H1 (cell line): ENCODE results near the gene PAAF1. TPM values are rescaled to one million over a fixed set of nuclear protein-coding genes. Genes with fewer than 3 reads are reported as not detected.

Source experiments
- CTCF ChIA-PET: fragments of 300-600 bp; sonication (Branson Sonifier 250); formaldehyde crosslinking; loops from one replicate; lab custom pipeline; 2021; ENCODE audit not compliant: partially characterized antibody; lab: Charles Lee
- POLR2A ChIA-PET: fragments of 300-600 bp; sonication (Branson Sonifier 250); formaldehyde crosslinking; loops from one replicate; lab custom pipeline; 2021; ENCODE audit warnings: inconsistent platforms; ENCODE audit not compliant: partially characterized antibody; lab: Charles Lee
- DNase-seq, 2 experiments: peaks; one replicate each; pipeline versions ENCODE4 v3.0.0 to v3.0.0-alpha.2; 2010 to 2022; ENCODE audit warnings: low spot score in 2 of 2, low read depth in 1 of 2, mixed read lengths in 1 of 2
- FAIRE-seq: peaks from 2 replicates; lab custom pipeline; 2011; peaks lifted over from hg19 to GRCh38; lab: Jason Lieb, UNC
- H2AFZ ChIP-seq: 2 replicates; pipeline ENCODE4 v1.8.1; 2012; ENCODE audit warnings: low read length, inconsistent platforms
- H2AK5ac ChIP-seq: 2 replicates; pipeline ENCODE4 v1.6.1; 2013; ENCODE audit warnings: low read depth, low read length
- H2BK120ac ChIP-seq: replicated peaks from 2 replicates; pipeline ENCODE3; 2013; ENCODE audit warnings: low read depth, low read length, inconsistent platforms
- H2BK12ac ChIP-seq: 2 replicates; pipeline ENCODE4 v1.6.1; 2013; ENCODE audit warnings: low read depth, low read length
- H2BK15ac ChIP-seq: 2 replicates; pipeline ENCODE4 v1.6.1; 2013; ENCODE audit warnings: low read length
- H2BK20ac ChIP-seq: 2 replicates; pipeline ENCODE4 v1.6.1; 2013; ENCODE audit warnings: low read length
- H2BK5ac ChIP-seq: 2 replicates; pipeline ENCODE4 v1.6.1; 2013; ENCODE audit warnings: low read depth, low read length
- H3K14ac ChIP-seq: 2 replicates; pipeline ENCODE4 v1.6.1; 2013; ENCODE audit warnings: inconsistent platforms; ENCODE audit not compliant: insufficient read length
- H3K18ac ChIP-seq: 2 replicates; pipeline ENCODE4 v1.6.1; 2013; ENCODE audit warnings: low read length; ENCODE audit errors: extremely low read depth
- H3K23ac ChIP-seq: 2 replicates; pipeline ENCODE4 v1.6.1; 2013; ENCODE audit warnings: inconsistent platforms; ENCODE audit not compliant: insufficient read length
- H3K23me2 ChIP-seq: 2 replicates; pipeline ENCODE4 v1.6.1; 2013; ENCODE audit warnings: low read depth, low read length
- H3K27ac ChIP-seq: 2 replicates; pipeline ENCODE4 v1.6.1; 2011; ENCODE audit warnings: low read depth, low read length, inconsistent platforms
- H3K27me3 ChIP-seq, 4 experiments: replicated peaks in 1 of 4; 1 replicate in 1 of 4; 2 replicates in 3 of 4; pipeline versions ENCODE4 v1.6.1 to v1.8.1; 2011 to 2013; ENCODE audit warnings: low read length in 3 of 4, mild to moderate bottlenecking in 3 of 4, inconsistent platforms in 2 of 4, mixed read lengths in 2 of 4, moderate library complexity in 1 of 4; ENCODE audit not compliant: control insufficient read depth in 3 of 4, insufficient read depth in 3 of 4; ENCODE audit errors: extremely low read depth in 1 of 4
- H3K36me3 ChIP-seq, 4 experiments: 2 replicates each; pipeline versions ENCODE4 v1.6.1 to v1.8.1; 2011 to 2013; ENCODE audit warnings: mild to moderate bottlenecking in 4 of 4, low read length in 3 of 4, moderate library complexity in 2 of 4, control low read depth in 1 of 4, inconsistent platforms in 1 of 4; ENCODE audit not compliant: insufficient read depth in 4 of 4, control insufficient read depth in 2 of 4
- H3K4ac ChIP-seq: replicated peaks from 2 replicates; pipeline ENCODE3; 2013; ENCODE audit warnings: low read length, low read depth, mixed read lengths, inconsistent platforms; ENCODE audit not compliant: insufficient read length
- H3K4me1 ChIP-seq, 4 experiments: replicated peaks in 1 of 4; 1 replicate in 1 of 4; 2 replicates in 3 of 4; pipeline versions ENCODE4 v1.6.1 to v1.8.1; 2011 to 2013; ENCODE audit warnings: low read length in 3 of 4, inconsistent platforms in 2 of 4, mixed read lengths in 1 of 4; ENCODE audit not compliant: insufficient read depth in 4 of 4, control insufficient read depth in 3 of 4
- H3K4me2 ChIP-seq, 2 experiments: 2 replicates each; pipeline versions ENCODE4 v1.6.1 to v1.8.1; 2011 to 2013; ENCODE audit warnings: low read depth in 2 of 2, low read length in 2 of 2, control low read depth in 1 of 2, inconsistent platforms in 1 of 2, mild to moderate bottlenecking in 1 of 2; ENCODE audit not compliant: insufficient read depth in 1 of 2
- H3K4me3 ChIP-seq, 4 experiments: fragments of 200-600, 300-600 bp in 1 of 4; sonication (generic), shearing (Covaris generic), sonication (Bioruptor Twin) in 1 of 4; 2 replicates each; pipeline versions ENCODE4 v1.5.1 to v1.8.1; 2011 to 2016; ENCODE audit warnings: low read length in 4 of 4, low read depth in 3 of 4, control low read depth in 2 of 4, inconsistent platforms in 2 of 4, mild to moderate bottlenecking in 2 of 4, mixed read lengths in 1 of 4, moderate library complexity in 1 of 4; ENCODE audit not compliant: insufficient read depth in 2 of 4; ENCODE audit errors: extremely low read depth in 1 of 4
- H3K56ac ChIP-seq: replicated peaks from 2 replicates; pipeline ENCODE3; 2013; ENCODE audit warnings: low read depth, mild to moderate bottlenecking, mixed read lengths, low read length, inconsistent platforms; ENCODE audit not compliant: insufficient read length
- H3K79me1 ChIP-seq: 2 replicates; pipeline ENCODE4 v1.6.1; 2013; ENCODE audit warnings: low read depth, low read length, control low read depth
- H3K79me2 ChIP-seq, 2 experiments: 2 replicates each; pipeline versions ENCODE4 v1.6.1 to v1.8.1; 2012 to 2013; ENCODE audit warnings: low read length in 2 of 2, mild to moderate bottlenecking in 2 of 2, inconsistent platforms in 1 of 2; ENCODE audit not compliant: insufficient read depth in 2 of 2, control insufficient read depth in 1 of 2
- H3K9ac ChIP-seq, 4 experiments: replicated peaks in 1 of 4; 1 replicate in 1 of 4; 2 replicates in 3 of 4; pipeline versions ENCODE4 v1.6.1 to v1.8.1; 2011 to 2013; ENCODE audit warnings: low read depth in 3 of 4, low read length in 3 of 4, control low read depth in 2 of 4, mild to moderate bottlenecking in 2 of 4, moderate library complexity in 2 of 4, inconsistent platforms in 1 of 4; ENCODE audit errors: extremely low read depth in 1 of 4
- H3K9me3 ChIP-seq, 2 experiments: 2 replicates each; pipeline versions ENCODE4 v1.6.1 to v1.8.1; 2012 to 2013; ENCODE audit warnings: mild to moderate bottlenecking in 2 of 2, moderate library complexity in 2 of 2, control low read depth in 1 of 2, inconsistent platforms in 1 of 2, low read depth in 1 of 2, low read length in 1 of 2, mixed read lengths in 1 of 2; ENCODE audit not compliant: insufficient read depth in 2 of 2
- H4K20me1 ChIP-seq, 2 experiments: replicated peaks in 1 of 2; 2 replicates each; pipeline versions ENCODE3 to v1.8.1; 2011 to 2013; ENCODE audit warnings: inconsistent platforms in 2 of 2, low read length in 2 of 2, mild to moderate bottlenecking in 1 of 2; ENCODE audit not compliant: insufficient read depth in 2 of 2, control insufficient read depth in 1 of 2
- H4K5ac ChIP-seq: 2 replicates; pipeline ENCODE4 v1.6.1; 2013; ENCODE audit warnings: low read length, low read depth, mixed read lengths, inconsistent platforms; ENCODE audit not compliant: insufficient read length
- H4K8ac ChIP-seq: 2 replicates; pipeline ENCODE4 v1.8.0; 2013; ENCODE audit warnings: mild to moderate bottlenecking, moderate library complexity, low read length, inconsistent platforms; ENCODE audit not compliant: insufficient read depth; ENCODE audit errors: extremely low read depth
- H4K91ac ChIP-seq: replicated peaks from 2 replicates; pipeline ENCODE3; 2013; ENCODE audit warnings: low read length, mixed read lengths, inconsistent platforms; ENCODE audit not compliant: insufficient read length
- BRCA1 ChIP-seq: IDR thresholded peaks from 2 replicates; pipeline ENCODE4 v1.6.1; 2012; ENCODE audit warnings: low read depth, low read length, improper control_type of control experiment
- EGR1 ChIP-seq: IDR thresholded peaks from 2 replicates; pipeline ENCODE4 v1.6.1; 2011; ENCODE audit warnings: low read depth, low read length, borderline replicate concordance
- EP300 ChIP-seq, 2 experiments: IDR thresholded peaks; 1 replicate in 1 of 2; 2 replicates in 1 of 2; pipeline ENCODE4 v1.6.1; 2011 to 2012; ENCODE audit warnings: low read depth in 2 of 2, low read length in 2 of 2, mild to moderate bottlenecking in 2 of 2, borderline replicate concordance in 1 of 2, inconsistent platforms in 1 of 2, moderate library complexity in 1 of 2
- EZH2 ChIP-seq: fragments of 200-600 bp; sonication (generic); IDR thresholded peaks from 2 replicates; pipeline ENCODE4 v1.7.1; 2012; ENCODE audit warnings: low read depth, mild to moderate bottlenecking, moderate library complexity, low read length, inconsistent platforms; ENCODE audit not compliant: severe bottlenecking
- HDAC6 ChIP-seq: IDR thresholded peaks from one replicate; pipeline ENCODE4 v1.7.1; 2012; ENCODE audit warnings: low read depth, mild to moderate bottlenecking, inconsistent platforms, low read length, moderate library complexity
- KDM4A ChIP-seq: IDR thresholded peaks from one replicate; pipeline ENCODE4 v1.7.1; 2012; ENCODE audit warnings: low read depth, mild to moderate bottlenecking, moderate library complexity, low read length, inconsistent platforms; ENCODE audit not compliant: severe bottlenecking
- KDM5A ChIP-seq: fragments of 200-600 bp; IDR thresholded peaks from 2 replicates; pipeline ENCODE4 v1.7.1; 2012; ENCODE audit warnings: mild to moderate bottlenecking, low read length, inconsistent platforms, mixed read lengths
- PHF8 ChIP-seq: fragments of 200-600 bp; sonication (generic); conservative IDR thresholded peaks from 2 replicates; pipeline ENCODE4 v1.7.1; 2012; ENCODE audit warnings: low read depth, mild to moderate bottlenecking, inconsistent platforms, low read length, moderate library complexity
- POU5F1 ChIP-seq: IDR thresholded peaks from 2 replicates; pipeline ENCODE4 v1.6.1; 2011; ENCODE audit warnings: low read depth, mild to moderate bottlenecking, low read length, moderate library complexity
- RAD21 ChIP-seq, 2 experiments: IDR thresholded peaks in 1 of 2; conservative IDR thresholded peaks in 1 of 2; 2 replicates each; pipeline ENCODE4 v1.6.1; 2011; ENCODE audit warnings: low read depth in 2 of 2, low read length in 2 of 2, improper control_type of control experiment in 1 of 2, inconsistent platforms in 1 of 2, mild to moderate bottlenecking in 1 of 2, moderate library complexity in 1 of 2
- SIRT6 ChIP-seq: IDR thresholded peaks from one replicate; pipeline ENCODE4 v1.7.1; 2012; ENCODE audit warnings: low read length, inconsistent platforms
- SIX5 ChIP-seq: IDR thresholded peaks from 2 replicates; pipeline ENCODE4 v1.6.1; 2011; ENCODE audit warnings: mild to moderate bottlenecking, low read depth, low read length
- YY1 ChIP-seq: IDR thresholded peaks from 2 replicates; pipeline ENCODE4 v1.6.1; 2011; ENCODE audit warnings: low read depth, mild to moderate bottlenecking, low read length
- WGBS, 2 experiments: shearing (Covaris generic) in 1 of 2; methylation state at CpG; one replicate each; pipeline versions ENCODE4 v1.1.6 to v1.1.7; 2013 to 2015; ENCODE audit warnings: low lambda C conversion rate in 2 of 2, mixed read lengths in 2 of 2, inconsistent platforms in 1 of 2, low coverage in 1 of 2, missing lambda C conversion rate in 1 of 2; ENCODE audit not compliant: insufficient replicate concordance in 2 of 2, insufficient coverage in 1 of 2, insufficient read length in 1 of 2; ENCODE audit errors: extremely low coverage in 1 of 2, missing lambda C conversion rate in 1 of 2; 5-methylcytosine and 5-hydroxymethylcytosine counted together
- polyA plus RNA-seq, 7 experiments: library from polyadenylated mRNA; depleted of rRNA in 3 of 7; stranded (reverse) in 5 of 7; unstranded in 2 of 7; fragments of >200 nt in 5 of 7; fragments of 200-250 nt in 2 of 7; gene quantifications; 1 replicate in 5 of 7; 2 replicates in 1 of 7; 4 replicates in 1 of 7; pipeline versions ENCODE4 v1.2.1 to v1.2.3, GENCODE V29; 2011 to 2013; ENCODE audit warnings: missing spikeins in 2 of 7, mixed read lengths in 2 of 7
- total RNA-seq: library from RNA; stranded (reverse); fragmentation: NEBNext Ultra II Directional; extraction: Animal tissue kit (Norgen Biotek cat#: 25700); gene quantifications from 2 replicates; pipeline ENCODE4 v1.2.1, GENCODE V29; 2021

The PAAF1 gene
- total and polyA plus RNA-seq, 2 of the 8 experiments (the other 6 are each of a cell fraction or from before 2014, with no cell fraction given), result 24.4 to 28.8 TPM

GRCh38 chr11:73851046-73851764 lies 25.6 kb upstream of the PAAF1 start:
- Histone ChIP-seq H3K4me2 (no peak overlapping the region), H3K18ac (no peak overlapping the region), H3K56ac (no peak overlapping the region), H3K4me1 (peaks cover 0 to 5% (median 4%) of the 10 kb centered on the region in 4 experiments; a peak in 3 of 7 replicates), H3K4me3 (no peak overlapping the region), H2AK5ac (no peak overlapping the region), H2AFZ (no peak overlapping the region), H3K27ac (no peak overlapping the region), H4K20me1 (no peaks in the 10 kb centered on the region), H3K23ac (no peak overlapping the region), H4K5ac (no peak overlapping the region), H3K79me2 (no peaks in the 10 kb centered on the region), H3K9me3 (no peaks in the 10 kb centered on the region), H2BK20ac (no peak overlapping the region), H3K14ac (no peak overlapping the region), H4K91ac (no peak overlapping the region), H2BK5ac (no peak overlapping the region), H4K8ac (no peak overlapping the region), H3K4ac (no peak overlapping the region), H2BK15ac (no peak overlapping the region), H2BK12ac (no peak overlapping the region), H3K36me3 (no peaks in the 10 kb centered on the region), H3K27me3 (no peaks in the 10 kb centered on the region), H3K79me1 (no peaks in the 10 kb centered on the region), H3K9ac (no peak overlapping the region), H3K23me2 (no peaks in the 10 kb centered on the region), H2BK120ac (no peak overlapping the region)
- DNase-seq (no peak), FAIRE-seq (no peak)
- CTCF ChIA-PET, result interaction anchor here (0.6 to 1.1 kb wide), 2 partner anchors 12 to 1668 kb away, joined by 3 read pairs; no protein-coding TSS in a partner anchor
- POLR2A ChIA-PET, result interaction anchor here (7.2 kb wide), 1 partner anchor 14 kb away, joined by 49 read pairs; no protein-coding TSS in a partner anchor
- 99% methylated on average over 3 of the region's 3 CpGs; no CpG with 5 or more reads in 1 of the 2 experiments for WGBS, 2 experiments
- no peak for TF ChIP-seq SIX5
- TF ChIP-seq PHF8, result no peak
- no peak for TF ChIP-seq BRCA1
- no peak for TF ChIP-seq RAD21 (IDR thresholded peaks at IDR 0.05 in 1 of 2, conservative IDR thresholded peaks at IDR 0.05 in 1 of 2; ENCODE audit: low read depth in 2 of 2, low read length in 2 of 2)
- TF ChIP-seq SIRT6, result no peak
- no peak for TF ChIP-seq EZH2
- TF ChIP-seq POU5F1, result no peak
- TF ChIP-seq EGR1, result no peak
- TF ChIP-seq EP300 (IDR thresholded peaks at IDR 0.05; ENCODE audit: borderline replicate concordance in 1 of 2, low read depth in 2 of 2, low read length in 2 of 2), result no peak
- no peak for TF ChIP-seq YY1
- no peak for TF ChIP-seq HDAC6
- TF ChIP-seq KDM4A, result no peak
- no peak for TF ChIP-seq KDM5A
